GM19035 (cell line): Measurements from ENCODE around the gene JAZF1.

Experiments used
- ATAC-seq: cut with Tn5 transposase; IDR thresholded peaks from one replicate; pipeline ENCODE4 v1.9.1; 2021; ENCODE audit not compliant: unreplicated experiment

Gene JAZF1

GRCh38 chr7:28112012-28112411, 68.6 kb downstream of the JAZF1 start:
- ATAC-seq, result no peak

- ATAC-seq, result no peak
These were observed 70.1 kb downstream of the JAZF1 start for GRCh38 chr7:28110427-28111012.

DNA sequence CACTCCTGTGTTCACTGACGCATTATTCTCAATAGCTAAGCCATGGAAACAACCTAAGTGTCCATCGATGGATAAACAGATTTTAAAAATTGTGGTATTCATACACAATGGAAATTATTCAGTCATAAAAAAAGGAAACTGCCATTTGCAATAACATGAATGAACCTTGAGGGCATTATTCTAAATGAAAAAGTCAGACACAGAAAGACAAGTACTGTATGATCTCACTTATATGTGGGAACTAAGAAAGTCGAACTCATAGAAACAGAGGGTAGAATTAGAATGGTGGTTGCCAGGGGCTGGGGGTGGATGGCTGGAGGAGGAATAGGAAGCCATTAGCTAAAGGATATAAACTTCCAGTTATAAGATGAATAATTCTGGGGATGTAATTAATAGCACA, 71.8 kb downstream of the JAZF1 start:
- no peak for ATAC-seq

GRCh38 chr7:28107960-28108359, 72.6 kb downstream of the JAZF1 start:
- ATAC-seq, result no peak

GRCh38 chr7:28106321-28106829, 74.2 kb downstream of the JAZF1 start:
- ATAC-seq, result no peak

DNA sequence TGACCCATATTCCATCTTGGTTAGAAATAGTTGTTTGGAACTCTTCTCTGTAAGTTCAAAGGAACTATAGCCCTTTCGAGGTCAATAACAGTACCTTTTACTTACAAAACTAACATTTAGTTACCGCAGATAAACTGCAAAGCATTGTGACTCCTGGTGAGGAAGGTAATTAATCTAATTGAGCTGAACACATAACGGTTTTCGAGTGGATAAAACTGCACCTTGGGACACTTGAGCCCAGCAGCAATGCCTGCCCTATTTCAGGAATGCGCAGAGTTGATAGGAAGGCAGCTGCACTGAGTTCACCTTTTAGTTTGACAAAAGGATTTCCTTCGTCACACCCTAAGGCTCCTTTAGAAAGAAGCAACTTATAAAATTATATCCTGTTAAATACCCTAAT, 75.4 kb downstream of the JAZF1 start:
- ATAC-seq, result no peak

DNA sequence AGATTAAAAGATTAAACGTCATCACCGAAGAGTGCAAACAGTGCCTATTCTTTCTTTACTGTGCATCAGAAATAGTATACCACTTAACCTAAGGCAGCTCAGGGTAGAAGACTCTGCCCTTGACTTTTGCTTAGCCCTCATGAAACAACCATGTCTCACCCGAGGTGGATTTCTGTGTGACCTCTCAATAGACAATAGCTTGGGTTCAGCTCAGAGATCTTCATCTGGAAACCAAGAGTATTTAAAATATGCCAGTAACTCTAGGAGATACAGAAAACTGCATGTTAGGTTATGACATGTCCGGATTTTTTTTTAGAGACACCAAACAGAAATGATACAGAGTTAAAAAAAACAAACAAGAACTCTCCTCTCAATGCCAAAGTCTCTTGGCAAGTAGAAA, 75.8 kb downstream of the JAZF1 start:
- ATAC-seq, result no peak

- no peak for ATAC-seq
These were observed 76.5 kb downstream of the JAZF1 start for GRCh38 chr7:28104041-28104541.

DNA sequence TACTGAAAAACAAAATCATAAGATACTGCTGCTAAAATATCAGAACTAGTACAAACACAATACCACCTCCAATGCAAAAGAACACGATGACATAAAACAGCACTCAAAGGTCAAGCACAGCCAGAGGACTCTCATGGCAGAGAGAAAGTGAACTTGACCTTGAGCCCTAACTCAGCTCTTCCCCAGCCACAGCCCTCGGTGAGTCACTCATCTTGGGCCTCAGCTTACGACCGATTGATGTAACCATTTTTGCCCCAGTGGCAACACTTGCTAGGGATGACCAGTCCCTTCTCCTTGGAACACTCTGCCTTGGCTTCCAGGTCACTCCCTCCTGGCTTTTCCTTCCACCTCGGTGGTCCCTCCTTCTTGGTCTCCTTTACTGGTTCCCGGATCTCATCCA, 77.8 kb downstream of the JAZF1 start:
- no peak for ATAC-seq

DNA sequence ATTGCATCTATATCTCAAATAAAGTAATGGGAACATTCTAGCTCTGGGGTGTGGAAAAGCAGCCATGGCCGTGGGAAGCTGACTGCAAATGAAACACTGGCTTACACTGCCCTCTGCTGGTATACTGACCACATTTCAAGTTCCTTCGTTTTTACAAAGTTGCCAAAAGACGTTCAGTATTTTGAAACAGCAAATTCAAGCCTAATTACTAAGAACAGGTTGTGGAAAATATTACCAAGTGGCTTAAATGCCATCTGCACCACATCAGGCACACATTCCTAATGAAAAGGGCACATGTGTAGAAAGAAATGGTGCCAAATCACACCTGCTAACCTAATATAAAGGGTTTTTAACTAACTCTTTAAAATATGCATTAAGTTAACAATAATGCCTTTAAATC, 83.9 kb downstream of the JAZF1 start:
- peak; percentile 60 for ATAC-seq

- ATAC-seq, result no peak
These were observed 85.4 kb downstream of the JAZF1 start for GRCh38 chr7:28095231-28095630.

DNA sequence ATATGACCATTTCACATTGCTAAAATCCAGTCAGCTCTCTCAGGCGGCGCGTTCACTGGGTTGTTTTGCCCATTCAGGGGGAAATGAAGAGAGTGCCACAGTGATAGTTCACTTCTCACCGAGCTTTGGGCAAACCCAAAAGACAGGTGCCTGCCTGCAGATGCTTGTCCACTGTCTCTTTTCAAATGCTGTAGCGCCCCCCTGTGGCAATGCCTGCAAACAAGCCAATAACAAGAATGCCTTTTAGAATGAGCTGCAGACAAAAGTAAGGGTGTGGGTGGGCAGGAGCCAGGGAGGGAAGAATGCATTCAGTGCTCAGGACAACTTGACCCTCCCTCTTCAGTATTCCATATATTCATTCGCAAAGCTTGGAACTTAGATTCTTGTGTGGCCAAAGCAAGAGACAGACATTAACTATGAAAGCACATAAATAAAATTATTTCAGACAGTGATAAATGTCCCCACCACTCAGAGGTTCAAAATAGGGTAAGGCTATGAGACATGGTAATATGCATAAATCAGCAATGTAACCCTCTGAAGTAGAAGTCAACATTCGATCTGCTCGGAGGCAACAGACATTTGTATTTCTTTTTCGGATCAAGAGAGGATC, 86.9 kb downstream of the JAZF1 start:
- no peak for ATAC-seq

DNA sequence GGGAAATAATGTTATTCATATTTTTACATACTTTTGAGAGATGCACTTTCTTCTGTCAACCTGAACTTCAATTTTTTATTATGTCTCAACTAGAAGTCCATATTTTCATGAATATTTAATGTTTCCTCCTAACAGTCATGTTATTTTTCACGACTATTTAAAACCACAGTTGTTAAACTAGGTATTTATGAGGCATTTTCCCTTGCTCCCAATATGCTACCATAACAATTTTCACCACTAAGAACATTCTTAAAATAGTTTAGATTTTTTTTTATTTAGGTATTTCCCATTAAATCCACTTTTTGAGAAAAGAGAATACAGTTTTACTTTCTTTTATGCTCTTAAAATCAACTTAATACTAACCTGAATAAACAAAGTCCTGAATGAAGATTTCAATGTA, 89.4 kb downstream of the JAZF1 start:
- no peak for ATAC-seq

DNA sequence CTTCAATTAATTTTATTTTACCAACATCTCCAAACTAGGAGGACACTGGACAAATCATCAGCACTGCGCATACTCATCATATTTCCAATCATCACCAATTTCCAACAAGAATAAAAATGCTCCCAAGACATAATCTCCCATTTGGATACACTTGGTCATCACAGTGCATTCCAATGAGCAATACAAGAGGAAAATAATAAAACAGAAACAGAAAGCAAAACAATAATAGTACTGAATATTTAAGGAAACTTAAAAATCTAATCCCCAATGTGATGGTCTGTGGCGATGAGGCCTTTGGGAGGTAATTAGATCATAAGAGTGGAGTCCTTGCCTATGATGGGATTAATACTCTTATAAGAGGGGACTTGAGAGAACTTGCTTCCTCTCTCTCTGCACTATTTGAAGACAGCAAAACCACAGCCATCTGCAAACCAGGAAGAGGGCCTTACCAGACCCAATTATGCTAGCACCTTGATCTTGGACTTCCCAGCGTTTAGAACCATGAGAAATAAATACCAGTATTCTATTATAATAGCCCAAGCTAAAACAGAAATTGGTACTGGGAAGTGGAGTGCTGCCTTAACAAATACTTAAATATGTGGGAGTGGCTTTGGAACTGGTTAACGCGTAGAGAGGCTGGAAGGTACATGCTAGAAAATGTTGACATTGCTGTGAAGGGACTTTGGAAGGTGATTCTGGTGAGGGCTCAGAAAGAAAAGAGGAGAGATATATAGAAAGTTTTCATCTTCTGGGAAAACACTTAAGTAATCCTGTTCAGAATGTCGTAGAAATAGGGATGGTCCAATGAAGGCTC, 91.5 kb downstream of the JAZF1 start:
- no peak for ATAC-seq

- ATAC-seq, result no peak
These were observed 92.6 kb downstream of the JAZF1 start for GRCh38 chr7:28088032-28088431.

GRCh38 chr7:28086198-28086597, 94.4 kb downstream of the JAZF1 start:
- ATAC-seq, result no peak

- ATAC-seq, result no peak
These were observed 96.3 kb downstream of the JAZF1 start for GRCh38 chr7:28083998-28084985.

DNA sequence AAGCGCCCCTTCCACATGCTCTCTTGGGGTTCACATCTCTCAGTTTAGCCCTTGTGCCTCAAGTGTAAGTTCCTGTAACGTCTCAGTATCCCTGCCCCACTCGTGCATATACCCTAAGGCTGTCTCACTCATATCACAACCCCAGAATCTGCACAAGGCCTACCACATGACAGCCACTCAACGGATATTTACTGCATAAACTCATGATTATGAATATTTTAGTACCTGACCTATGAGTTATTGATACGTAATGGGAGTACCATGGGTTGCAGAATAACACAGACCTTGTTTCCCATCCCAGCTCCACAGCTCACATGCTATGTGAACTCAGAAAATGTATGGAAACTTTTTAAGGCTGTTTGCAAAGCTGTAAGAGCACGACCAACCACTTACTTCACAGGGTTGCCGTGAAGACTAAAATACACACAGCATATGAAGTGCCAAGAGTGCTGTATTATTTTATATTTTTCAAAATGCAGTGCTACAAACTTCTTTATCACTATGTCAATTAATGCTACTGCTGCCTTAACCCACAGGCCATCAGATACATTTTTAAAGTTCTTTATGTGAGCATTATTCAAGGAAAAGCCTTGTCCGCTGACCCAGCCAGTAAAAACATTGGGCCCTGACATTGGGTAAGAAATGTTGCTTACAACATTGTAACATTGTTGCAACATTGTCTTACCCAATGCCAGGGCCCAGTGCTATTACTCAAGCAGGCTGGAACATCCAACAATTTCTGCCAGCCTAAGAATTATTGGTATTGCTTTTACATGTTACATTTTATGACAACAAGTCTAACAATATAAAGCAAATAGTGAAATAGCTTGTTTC, 97.2 kb downstream of the JAZF1 start:
- no peak for ATAC-seq

GRCh38 chr7:28082071-28082470, 98.5 kb downstream of the JAZF1 start:
- ATAC-seq, result no peak

DNA sequence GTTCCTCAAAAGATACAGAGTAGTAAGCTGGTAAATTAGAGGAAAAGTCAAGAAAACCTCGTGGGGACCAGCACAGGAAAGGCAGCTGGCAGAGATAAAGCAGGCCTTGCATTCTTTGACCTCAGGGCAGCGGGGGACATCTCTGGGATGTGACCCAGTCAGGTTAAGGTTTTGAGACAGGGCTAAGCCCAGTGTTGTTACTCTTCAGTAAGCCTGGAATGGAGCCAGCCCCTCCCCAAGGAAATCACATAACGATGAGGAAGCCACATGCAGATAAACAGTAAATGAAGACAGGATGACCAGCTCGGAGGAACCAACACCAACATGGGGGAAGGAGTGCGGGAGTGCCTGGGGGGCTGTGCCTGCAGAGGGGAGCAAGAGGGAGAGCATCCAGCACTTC, 99.6 kb downstream of the JAZF1 start:
- ATAC-seq, result no peak
